NCI-H82 (cell line): ENCODE results near the gene ACTL7B.
"Not testable (repeated sequence)": the region's sequence is repeated elsewhere in the genome, so short reads cannot be mapped to it uniquely, and the experiment has no call there.

Source experiments
- DNase-seq: peaks from one replicate; lab custom pipeline; 2025; lab: John Stamatoyannopoulos, UW

Gene ACTL7B

DNA sequence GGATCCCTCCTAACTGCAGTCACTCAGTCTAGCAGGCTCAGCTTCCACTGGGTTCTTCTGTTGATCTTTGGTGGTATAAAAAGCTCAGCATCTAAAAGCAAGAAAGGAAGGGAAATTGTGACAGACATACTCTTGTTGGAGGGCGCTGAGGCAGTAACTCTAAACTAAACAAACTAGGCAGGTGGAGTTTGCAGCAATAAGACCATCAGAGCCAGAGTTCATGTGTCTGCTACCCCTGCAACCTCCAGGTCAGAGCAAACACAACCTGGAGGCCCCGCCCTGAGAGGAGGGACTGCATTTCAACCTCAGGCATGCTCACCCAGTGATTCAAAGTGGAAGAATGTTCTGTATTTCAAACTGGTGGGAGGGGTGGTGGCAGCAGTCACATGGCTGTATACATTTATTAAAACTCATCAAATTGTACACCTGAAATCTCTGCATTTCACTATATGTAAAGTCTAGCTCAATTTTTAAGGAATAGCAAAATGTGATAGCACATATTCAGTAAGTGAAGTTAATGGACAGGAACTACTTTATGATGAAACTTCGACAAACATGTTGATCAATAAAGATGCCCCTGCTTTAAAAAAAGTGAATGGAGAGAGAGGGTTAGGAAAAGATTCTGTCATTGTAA is 13.4 kb upstream of the ACTL7B start:
- no peak for DNase-seq

DNA sequence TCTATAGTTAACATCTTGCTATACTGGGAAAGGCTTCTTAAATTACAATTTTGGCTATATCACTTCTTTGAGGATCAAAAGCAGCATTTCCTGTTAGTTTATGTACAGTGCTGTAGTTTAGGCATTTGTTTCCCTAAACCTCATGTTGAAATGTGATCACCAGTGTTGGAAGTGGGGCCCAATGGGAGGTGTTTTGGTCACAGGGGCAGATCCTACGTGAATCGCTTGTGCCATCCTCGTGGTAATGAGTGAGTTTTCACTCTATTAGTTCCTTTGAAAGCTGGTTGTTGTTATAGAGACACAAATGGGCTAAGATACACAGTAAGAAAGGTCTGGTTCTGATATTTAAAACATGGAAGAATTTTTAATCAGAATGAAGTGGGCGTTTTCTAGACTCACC is 12.0 kb upstream of the ACTL7B start:
- DNase-seq, result no peak

DNA sequence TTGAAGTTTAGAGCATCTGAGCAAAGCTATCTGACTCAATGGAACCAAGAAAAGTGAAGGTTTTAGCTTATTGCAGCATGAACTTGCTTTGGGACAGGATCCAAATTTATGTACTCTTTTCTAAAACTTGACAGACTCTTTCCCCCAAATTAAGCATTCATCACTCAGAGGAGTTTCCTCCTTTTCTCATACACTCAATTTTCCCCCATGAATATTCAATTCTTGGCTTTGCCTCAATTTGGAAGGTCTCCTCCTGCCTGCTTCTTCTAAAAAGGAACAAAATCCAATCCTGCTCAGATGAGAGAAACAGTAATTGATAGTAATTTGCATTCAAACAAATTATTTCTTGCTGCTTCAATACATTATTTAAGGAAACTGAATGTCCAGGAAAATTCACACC is 11.3 kb upstream of the ACTL7B start:
- DNase-seq, result no peak

DNA sequence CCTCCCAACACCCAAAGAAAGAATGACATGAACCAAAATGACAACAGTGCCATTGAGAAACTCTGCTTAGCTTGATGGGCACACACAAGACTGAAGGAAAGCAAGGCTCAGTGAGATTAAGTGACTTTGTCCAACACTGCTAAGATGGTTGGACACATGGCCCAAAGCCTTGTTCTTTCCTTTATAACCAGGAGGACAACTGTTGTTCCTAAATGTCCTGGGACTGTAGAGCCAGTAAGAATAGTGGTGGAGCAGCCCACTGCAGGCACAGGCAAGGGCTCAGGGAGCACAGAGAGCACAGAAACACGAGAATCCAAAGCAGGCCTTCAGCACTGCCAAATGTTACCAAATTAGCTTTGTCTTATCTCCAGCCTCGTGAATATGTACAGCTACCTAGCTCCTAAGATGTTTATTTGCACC is 10.2 kb upstream of the ACTL7B start:
- DNase-seq, result no peak

DNA sequence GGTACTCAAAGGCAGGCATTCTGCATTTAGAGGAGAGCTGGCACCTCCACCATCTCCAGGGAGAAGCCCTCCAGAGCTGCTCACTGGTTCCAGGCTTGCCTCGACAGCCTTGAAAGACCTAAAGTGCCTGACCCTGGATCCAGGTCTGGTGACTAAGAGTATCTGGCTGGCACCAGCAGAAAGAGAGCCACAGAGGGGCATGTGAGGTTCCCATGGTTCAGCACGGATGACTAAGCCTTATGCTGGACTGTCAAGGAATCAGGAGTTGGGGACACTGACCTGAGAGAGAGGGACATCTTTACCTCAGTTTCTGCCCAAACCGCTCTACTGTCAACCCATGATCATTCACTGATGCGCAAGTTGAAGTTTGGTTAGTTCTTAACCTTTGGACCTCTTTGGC is 9.3 kb upstream of the ACTL7B start:
- no peak for DNase-seq

DNA sequence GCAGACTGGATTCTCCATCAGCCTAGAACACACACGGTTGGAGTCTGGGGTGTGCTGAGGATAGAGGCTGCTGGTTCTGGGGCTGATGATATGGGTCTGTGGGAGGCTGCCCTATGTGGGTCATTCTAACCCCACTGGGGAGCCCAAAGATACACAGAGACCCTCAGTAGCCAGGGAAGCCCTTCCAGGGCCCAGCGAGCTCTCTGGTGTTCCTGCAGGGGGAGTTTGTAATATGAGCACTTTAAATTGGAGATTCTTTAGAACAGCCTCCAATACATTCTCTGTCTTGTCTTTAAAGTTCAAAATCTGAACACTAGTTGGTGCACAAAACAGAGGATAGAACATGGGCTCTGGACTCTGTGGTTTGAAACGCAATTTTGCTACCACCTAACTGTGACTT is 8.7 kb upstream of the ACTL7B start:
- DNase-seq, result no peak

DNA sequence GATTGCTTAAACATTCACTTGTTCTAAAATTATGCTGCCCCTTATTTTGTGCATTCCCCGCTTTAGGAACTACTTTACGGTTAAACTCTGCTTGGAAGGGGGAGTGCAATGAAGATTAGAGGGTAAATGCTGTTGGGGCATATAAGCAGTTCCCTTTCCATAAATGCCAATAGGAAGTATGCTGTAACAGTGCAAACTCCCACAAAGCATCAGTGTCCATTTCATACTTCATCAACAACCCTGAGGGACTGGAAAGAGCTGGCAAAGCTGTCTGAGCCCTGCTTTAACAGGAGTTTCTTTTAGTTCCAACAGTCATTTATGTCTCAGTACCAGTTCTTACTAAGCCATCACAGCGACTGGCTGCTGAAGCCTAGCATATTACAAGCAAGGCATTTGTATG is 8.1 kb upstream of the ACTL7B start:
- no peak for DNase-seq

DNA sequence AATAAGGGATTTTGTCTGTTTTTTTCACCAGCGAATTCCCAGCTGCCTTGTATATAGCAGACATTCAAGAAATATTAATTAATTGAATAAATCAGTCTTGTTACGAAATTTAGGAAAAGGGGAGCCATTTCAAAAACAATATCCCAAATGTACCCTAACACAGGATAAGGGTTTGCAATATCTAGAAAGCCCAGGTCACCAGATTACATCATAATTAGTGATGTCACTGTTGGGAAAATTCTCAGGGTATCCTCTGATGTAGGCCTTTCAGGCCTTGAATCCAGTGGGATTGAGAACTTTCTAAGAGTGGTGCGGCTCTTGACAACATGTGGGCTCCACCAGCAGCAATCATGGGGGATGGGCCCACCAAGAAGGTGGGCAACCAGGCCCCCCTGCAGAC is 6.2 kb upstream of the ACTL7B start, which contains the start of gene ACTL7A:
Gene ACTL7A (plus strand): TSS at position 270 of the 400 bp plus-strand sequence. CDS start 57 bp downstream, at position 327.
- no peak for DNase-seq

DNA sequence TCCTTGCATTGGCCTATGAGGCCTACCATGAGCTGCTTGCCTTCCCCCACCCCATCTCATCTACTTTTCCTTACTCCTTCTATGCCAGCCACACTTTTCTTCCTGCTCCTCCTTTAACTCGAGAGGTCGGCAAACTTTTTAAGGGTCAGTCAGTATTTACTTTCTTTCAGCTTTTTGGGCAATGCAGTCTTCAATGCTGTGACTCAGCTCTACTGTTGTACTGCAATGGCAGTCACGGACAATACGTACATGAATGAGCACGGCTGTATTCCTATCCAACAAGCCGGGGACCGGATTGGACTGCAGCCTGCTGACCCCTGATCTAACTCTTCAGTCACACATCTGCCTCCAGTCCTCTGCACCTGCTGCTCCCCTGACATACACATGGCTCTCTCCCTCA is 5.7 kb upstream of the ACTL7B start:
- no peak for DNase-seq

DNA sequence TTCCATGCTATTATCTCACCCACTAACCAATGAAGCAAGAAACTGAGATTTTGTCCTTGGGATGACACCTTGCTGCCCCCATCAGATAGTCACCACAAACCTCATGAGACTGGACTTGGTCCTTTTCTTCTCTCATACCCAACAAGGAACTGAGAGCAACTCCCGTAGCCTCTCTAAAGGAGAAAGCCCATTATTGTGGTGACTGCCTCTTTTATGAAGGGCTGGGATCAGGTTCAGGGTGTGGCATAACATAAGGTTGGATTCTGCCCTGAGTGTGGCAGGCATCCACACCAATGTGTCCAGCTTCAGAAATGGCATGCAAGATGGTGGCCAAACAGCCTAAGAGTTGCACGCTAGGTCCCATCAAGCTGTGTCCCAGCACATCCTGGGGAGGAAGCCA is 5.0 kb upstream of the ACTL7B start:
- DNase-seq, result no peak

DNA sequence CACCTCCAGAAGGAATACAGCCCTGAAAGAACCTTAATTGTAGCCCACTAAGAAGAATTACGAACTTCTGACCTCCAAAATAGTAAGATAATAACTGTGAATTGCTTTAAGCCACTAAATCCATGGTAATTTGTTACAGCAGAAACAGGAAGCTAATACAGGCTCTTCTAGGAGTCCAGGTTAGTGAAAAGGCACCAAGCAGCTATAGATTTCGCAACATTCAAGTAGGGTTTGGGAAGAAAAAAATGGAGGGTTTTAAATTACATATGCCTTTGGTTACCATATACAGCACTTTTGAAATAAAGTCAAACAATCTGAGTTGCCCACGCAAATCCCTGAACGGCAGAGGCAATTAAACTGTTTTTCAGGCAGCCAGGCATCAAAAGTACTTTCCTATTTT is 4.6 kb upstream of the ACTL7B start:
- DNase-seq, result no peak

DNA sequence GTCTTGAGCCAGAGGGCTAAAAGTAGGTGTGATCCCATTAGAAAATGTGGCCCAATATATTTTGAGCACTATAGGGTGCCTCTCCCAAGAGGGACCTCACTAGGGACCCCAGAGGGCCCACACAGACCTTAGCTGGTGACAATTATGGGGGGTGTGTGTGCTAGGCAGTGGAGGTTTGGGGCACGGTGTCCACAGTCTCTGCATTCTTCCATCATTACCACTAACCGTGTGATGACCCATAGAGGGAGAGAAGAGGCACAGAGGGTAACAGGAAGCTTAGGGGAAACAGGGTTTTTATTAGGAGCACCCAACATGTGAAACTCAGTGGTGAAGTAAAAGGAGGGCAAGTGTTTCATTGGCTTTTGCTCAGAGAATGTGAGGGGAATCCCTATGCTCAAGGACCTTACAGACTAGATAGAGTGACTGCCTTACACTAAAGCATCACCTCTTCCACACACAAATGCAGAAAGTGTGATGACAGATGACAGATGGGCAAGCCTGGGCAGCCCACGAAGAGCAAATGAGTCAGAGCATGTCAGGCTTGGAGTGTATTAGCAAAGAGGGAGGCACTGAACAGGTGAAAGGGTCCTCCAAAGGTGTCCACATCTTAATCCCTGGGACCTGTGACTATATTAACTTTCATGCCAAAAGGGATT is 3.8 kb upstream of the ACTL7B start:
- DNase-seq, result no peak

DNA sequence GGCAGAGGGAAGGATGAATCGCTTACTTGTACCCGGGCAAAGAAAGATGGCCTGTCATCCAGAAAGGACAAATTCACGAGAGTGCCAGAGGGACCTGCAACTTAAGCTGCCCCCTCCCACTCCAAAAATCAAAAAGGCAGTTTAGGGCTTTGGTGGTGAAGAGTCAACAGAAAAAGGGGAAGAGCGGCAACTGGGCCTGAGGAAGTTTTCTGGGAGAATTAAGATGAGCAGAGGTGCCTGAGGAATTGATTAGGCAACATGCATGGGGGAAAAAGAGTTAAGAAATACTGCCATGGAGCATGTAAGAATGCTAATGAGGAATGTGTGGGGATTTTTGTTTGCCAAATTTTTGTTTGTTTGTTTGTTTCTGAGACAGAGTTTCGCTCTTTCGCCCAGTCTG is 1.8 kb upstream of the ACTL7B start:
- DNase-seq, result no peak

DNA sequence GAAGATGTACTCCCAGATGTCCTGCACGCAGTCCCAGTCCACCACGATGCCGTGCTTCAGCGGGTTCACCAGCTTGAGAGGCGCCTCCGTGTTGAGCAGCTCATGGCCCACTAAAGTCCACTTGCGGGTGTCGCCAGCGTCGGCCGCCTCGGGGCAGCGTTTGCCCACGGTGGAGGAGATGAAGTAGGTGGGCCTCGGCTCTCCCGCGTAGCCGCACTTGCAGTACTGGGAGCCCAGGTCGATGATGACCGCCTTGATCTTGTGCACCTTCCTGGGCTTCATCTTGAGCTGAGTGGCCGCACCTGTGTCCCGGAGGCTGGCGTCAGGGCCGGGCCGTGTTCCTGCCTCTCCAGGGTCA is 278 bp downstream of the ACTL7B start:
- no peak for DNase-seq

DNA sequence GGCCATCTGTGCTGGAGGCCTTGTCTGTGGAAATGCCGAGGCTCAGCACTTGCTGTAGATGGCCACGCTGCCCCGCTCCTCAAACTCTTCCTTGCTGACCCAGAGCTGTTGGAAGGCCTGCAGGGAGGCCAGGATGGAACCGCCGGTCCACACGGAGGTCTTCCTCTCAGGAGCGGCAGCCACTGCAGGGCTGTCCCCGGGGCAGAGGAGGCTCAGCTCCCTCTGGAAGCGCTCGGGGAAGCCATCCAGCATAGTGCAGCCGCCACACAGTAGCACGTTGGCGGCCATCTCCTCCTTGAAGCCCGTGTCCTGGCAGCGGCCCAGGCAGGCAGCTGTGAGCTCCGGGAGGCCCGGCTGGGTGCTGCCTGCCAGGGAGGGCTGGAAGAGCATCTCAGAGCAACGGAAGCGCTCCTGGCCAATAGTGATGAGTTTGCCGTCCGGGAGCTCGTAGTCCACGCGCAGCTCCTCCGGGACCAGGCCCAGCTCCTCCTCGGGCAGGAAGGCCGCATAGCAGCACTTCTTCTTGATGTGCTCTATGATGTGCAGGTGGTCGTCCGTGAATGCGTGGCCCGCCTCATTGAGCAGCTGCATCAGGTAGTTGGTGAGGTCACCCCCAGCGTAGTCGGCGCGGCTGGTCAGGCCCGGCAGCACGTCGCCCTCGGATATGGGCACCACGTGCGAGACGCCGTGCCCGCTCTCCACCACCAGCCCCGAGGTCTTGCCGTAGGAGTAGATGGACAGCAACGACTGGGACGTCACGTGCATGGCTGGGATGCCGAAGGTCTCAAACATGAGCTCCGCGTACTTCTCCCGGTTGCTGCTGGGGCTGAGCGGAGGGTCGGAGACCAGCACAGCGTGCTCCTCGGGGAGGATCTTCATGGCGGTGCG is 901 bp downstream of the ACTL7B start:
- no peak for DNase-seq

DNA sequence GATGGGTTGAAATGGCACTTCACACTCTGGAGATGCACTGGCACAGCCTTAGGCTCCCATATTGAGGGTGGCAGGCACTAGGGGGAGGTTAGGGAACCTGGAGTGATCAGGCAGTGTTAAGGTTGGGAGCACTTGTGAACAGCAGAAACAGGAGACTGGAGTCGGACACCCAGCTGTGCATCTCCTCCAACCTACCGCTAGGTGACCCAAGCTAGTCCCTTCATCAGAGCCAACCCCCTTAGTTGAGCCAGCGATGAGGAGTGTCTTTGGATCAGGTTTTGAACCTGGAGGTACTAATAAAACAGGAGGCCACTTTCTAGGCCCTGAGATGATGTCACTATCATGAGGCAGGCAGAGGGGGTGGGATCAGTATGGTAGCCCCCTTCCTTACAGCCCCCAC is 1.7 kb downstream of the ACTL7B start:
- no peak for DNase-seq

DNA sequence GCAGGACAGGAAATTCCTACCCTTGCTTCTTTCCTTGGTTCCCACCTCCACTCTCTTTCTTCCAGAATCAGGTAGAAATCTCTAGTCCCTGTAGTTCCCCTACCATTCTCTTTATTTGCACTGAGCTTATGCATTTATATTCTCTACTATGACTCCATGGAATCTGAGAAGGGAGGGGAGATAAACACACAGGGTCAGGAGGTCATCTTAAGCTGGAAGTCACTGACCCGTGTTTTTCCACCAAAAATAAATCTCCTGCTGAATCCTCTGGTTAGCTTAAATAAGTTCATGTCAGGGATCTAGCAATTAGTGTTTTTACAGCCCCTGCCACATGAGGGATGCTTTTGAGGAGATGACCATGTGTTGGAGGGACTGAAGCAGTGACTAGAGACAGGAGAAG is 3.7 kb downstream of the ACTL7B start:
- no peak for DNase-seq

DNA sequence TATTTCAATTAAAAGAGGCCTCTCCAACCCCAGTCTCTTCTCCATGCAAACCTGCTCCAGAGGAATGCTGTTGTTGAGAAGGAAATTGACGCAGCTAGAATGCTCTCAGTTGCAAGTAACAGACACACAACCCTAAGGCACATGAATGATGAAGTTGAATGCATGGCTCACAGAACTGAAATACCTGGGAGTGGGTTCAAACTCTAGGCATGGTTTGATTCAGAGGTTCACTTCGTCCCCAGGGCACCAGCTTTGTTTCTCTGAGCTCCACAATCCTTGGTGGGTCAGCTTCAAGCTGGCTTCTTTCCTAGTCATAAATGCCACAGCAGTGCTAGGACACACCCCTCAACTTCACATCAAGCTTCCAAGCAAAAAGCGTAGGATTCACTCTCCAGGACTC is 4.6 kb downstream of the ACTL7B start:
- no peak for DNase-seq

DNA sequence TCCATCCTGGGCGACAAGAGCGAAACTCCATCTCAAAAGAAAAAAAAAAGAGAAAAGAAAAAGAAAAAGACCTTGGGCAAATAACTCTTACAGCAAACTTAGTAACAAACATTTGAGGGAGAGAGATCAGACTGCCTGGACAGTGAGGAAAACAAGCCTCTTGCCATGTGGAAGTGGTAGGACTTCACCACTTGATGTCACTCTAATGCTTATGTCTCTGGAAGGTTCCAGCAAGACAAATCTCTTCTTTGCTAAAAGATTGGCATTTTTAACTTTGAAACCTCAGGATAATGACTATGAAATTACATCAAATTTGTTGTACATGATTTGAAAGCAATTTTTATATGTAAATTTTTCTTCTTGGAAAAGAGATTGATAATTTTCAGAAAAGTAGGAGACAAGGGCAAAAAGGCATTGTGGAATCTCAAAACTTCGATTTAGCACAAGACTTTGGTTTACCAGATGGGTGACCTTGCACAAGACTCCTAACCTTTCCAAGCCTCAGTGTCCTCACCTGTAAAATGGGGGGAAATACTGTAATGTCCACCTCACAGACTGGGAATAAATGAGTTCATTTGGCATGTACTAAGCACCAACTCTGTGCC is 5.4 kb downstream of the ACTL7B start:
- DNase-seq, result no peak

DNA sequence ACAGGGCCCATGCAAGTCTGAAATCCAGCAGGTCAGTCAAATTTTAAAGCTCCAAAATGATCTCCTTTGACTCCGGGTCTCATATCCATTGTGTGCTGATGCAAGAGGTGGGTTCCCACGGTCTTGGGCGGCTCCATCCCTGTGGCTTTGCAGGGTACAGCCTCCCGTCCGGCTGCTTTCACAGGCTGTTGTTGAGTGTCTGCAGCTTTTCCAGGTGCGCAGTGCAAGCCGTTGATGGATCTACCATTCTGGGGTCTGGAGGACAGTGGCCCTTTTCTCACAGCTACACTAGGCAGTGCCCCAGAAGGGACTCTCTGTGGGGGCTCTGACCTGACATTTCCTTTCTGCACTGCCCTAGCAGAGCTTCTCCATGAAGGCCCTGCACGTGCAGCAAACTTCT is 7.5 kb downstream of the ACTL7B start:
- not testable (repeated sequence) for DNase-seq

DNA sequence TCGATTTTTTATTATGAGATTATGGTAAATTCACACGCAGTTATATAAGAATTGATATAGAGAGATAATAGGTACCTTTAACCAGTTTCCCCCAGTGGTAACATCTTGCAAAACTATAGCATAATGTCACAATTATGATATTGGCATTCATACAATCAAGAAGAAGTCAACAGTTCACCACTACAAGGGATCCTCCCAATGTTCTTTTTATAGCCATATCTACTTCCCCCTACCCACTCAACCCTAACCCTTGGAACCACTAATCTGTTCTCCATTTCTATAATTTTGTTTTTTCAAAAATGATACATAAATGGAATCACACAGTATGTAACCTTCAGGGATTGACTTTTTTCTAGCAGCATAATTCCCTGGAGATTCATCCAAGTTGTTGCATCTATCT is 9.8 kb downstream of the ACTL7B start:
- DNase-seq, result no peak

DNA sequence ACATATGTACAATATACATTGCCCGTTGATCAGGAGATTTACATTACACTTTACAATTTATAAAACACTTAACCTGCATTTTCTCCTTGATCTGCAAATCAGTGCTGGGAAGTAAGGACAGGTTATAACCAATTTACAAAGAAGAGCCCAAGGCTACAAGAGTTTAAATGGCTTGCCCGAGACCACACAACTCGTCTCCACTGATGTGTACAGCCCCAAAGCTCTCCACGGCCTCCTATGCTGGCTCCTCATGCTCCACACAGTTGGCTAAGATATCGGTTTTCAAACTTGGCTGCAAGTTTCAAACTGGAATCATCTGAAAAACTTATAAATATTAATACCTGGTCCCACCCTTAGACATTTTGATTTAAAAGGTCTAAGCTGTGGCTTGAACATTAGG is 10.3 kb downstream of the ACTL7B start:
- peak; percentile 16 for DNase-seq

DNA sequence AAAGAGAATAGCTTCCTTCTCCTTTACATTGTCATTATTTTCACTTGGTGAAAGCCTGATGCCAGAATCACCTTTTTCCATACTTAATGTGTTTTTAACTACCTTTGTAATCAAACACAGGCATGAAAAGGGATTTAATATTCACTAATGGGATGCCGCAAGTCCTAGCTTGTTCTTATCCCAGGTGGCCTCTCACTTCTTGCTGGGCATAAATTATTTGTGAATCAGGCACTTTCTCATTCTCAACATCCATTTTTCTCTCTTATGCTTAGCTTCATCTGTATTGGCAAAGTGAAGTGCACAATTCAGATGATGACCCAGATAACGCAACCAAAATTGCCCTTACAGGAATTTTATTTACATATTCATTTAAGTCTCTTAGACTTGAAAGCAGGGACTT is 10.9 kb downstream of the ACTL7B start:
- DNase-seq, result peak; percentile 82
